ENCODE results near the gene TP53BP2. TPM values are rescaled to one million over a fixed set of nuclear protein-coding genes. Genes with fewer than 3 reads are reported as not detected.

The TP53BP2 gene
- total RNA-seq, 4 donors from 2014 or later: 25.6 to 66.7 (median 50.8) TPM

GRCh38 chr1:223834660-223835263, 11.0 kb downstream of the TP53BP2 start:
- Histone ChIP-seq H3K36me3 (no peaks in the 10 kb centered on the region), H3K4me1 (peaks cover 8 to 11% of the 10 kb centered on the region in 2 donors), H3K27ac (peak overlapping the region; percentile 18 to 64), H3K9me3 (no peaks in the 10 kb centered on the region), H3K4me3 (no peak overlapping the region), H3K27me3 (no peaks in the 10 kb centered on the region)
- TF ChIP-seq POLR2A (IDR thresholded peaks at IDR 0.05) (no peak), CTCF (IDR thresholded peaks at IDR 0.05) (no peak)
- intact Hi-C loops (cut with DNase I; ENCODE audit: low total_unique reads): no loop called here
- no peak for DNase-seq

- DNase-seq: no peak
- Histone ChIP-seq H3K36me3 (no peaks in the 10 kb centered on the region), H3K9me3 (no peaks in the 10 kb centered on the region), H3K4me3 (no peak overlapping the region), H3K27me3 (no peaks in the 10 kb centered on the region), H3K4me1 (peaks cover 8 to 11% of the 10 kb centered on the region in 2 donors), H3K27ac (peak overlapping the region in 1 of 2 donors; percentile 41)
- intact Hi-C loops (cut with DNase I; ENCODE audit: low total_unique reads): no loop called here
- no peak for TF ChIP-seq POLR2A (IDR thresholded peaks at IDR 0.05)
- no peak for TF ChIP-seq CTCF (IDR thresholded peaks at IDR 0.05)
Observed at GRCh38 chr1:223833948-223834347, 11.8 kb downstream of the TP53BP2 start.

GRCh38 chr1:223832637-223832943, 13.2 kb downstream of the TP53BP2 start:
- Histone ChIP-seq H3K36me3 (no peaks in the 10 kb centered on the region), H3K9me3 (no peaks in the 10 kb centered on the region), H3K4me3 (no peak overlapping the region), H3K4me1 (peaks cover 8 to 11% of the 10 kb centered on the region in 2 donors), H3K27me3 (no peaks in the 10 kb centered on the region), H3K27ac (peak overlapping the region; percentile 50 to 57)
- no peak for DNase-seq
- intact Hi-C loops (cut with DNase I; ENCODE audit: low total_unique reads): no loop called here
- no peak for TF ChIP-seq POLR2A (IDR thresholded peaks at IDR 0.05)
- no peak for TF ChIP-seq CTCF (IDR thresholded peaks at IDR 0.05)

GRCh38 chr1:223831755-223832636, 13.8 kb downstream of the TP53BP2 start:
- DNase-seq: no peak
- peak overlapping the region; percentile 50 to 57 for H3K27ac ChIP-seq
- no peaks in the 10 kb centered on the region for H3K36me3 ChIP-seq
- peaks cover 8 to 11% of the 10 kb centered on the region in 2 donors for H3K4me1 ChIP-seq
- no peak for TF ChIP-seq POLR2A (IDR thresholded peaks at IDR 0.05)
- TF ChIP-seq CTCF (IDR thresholded peaks at IDR 0.05): no peak
- no peaks in the 10 kb centered on the region for H3K9me3 ChIP-seq
- no peaks in the 10 kb centered on the region for H3K27me3 ChIP-seq
- intact Hi-C loops (cut with DNase I; ENCODE audit: low total_unique reads): no loop called here
- no peak overlapping the region for H3K4me3 ChIP-seq

- peaks cover 3 to 8% of the 10 kb centered on the region in 2 donors for H3K4me1 ChIP-seq
- H3K27ac ChIP-seq: no peak overlapping the region
Observed at GRCh38 chr1:223829678-223830077, 16.1 kb downstream of the TP53BP2 start.

More at GRCh38 chr1:223829678-223830077, 16.1 kb downstream of the TP53BP2 start:
- intact Hi-C loops (cut with DNase I; ENCODE audit: low total_unique reads): no loop called here
- no peak overlapping the region for H3K4me3 ChIP-seq
- no peaks in the 10 kb centered on the region for H3K9me3 ChIP-seq
- H3K36me3 ChIP-seq: no peaks in the 10 kb centered on the region
- no peak for TF ChIP-seq POLR2A (IDR thresholded peaks at IDR 0.05)
- TF ChIP-seq CTCF (IDR thresholded peaks at IDR 0.05): no peak
- H3K27me3 ChIP-seq: no peaks in the 10 kb centered on the region
- no peak for DNase-seq

All from uterus (tissue), 4 donors.